Ramos (cell line): Measurements from ENCODE around the gene ADGRA1.
"Not testable (repeated sequence)": the region's sequence is repeated elsewhere in the genome, so short reads cannot be mapped to it uniquely, and the experiment has no call there.

Experiments used
- in situ Hi-C: fragments of 300-500 bp; cut with MboI; formaldehyde crosslinking; loops from one replicate; pipeline ENCODE4 v1.14.3; 2022; ENCODE audit warnings: low sequenced_read_pairs; ENCODE audit not compliant: unreplicated experiment

ADGRA1 gene

DNA sequence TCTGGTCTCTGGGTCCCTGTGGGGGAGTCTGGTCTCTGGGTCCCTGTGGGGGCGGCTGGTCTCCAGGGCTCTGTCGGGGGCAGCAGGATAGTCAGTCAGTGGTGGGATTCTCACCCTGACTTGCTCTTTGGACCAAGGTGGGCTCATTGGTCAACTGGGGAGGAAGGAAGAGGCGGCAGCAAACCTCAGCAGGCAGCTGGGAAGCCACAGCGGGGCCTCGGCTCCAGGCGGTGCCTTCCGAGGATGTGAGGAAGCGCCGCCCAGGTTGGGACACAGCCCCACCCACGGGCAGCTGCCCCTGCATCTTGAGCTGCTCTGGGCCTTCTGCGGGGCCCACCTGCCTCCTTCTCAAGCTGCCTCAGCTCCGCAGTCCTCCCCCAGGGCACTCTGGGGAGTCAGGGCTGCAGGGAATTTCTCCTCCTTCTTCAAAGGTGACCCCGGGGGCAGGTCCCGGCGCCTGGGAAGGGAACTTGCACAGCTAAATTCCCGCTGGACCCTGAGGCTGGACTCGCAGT lies 51.9 kb downstream of the ADGRA1 start:
- in situ Hi-C loops, result no loop called here

DNA sequence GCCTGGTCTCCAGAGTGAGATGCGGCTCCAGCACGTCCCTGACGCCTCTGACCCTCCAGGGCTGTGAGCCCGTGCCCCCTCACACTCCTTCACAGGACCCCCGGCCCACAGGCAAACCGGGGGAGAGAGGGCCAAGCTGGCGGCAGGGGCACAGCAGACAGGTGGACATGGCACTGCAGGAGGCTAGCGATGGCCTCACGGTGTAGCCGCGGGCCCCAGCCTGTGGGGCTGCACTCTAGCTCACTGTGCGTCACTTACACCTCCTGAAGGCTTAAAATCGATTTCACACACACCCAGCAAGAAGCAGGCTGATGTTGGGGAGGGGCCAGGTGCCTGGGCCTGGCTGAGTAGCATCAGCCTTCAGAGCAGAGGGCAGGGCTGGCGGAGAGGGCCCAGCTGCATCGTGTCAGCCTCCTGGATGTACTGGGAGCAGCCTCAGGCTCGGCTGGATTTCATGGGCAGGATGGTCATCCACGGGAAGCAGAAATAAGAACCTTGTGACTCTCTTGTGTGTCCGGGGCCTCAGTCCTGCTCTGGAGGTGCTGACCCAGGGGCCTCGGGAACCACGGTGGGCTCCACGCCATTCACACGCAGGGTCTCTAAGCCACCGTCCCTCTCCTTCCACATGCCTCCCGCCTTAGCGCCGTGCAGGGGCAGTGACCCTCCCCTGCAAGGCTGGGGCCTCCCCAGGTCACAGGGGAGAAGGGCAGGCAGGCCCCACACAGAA lies 52.9 kb downstream of the ADGRA1 start:
- in situ Hi-C loops, result no loop called here

DNA sequence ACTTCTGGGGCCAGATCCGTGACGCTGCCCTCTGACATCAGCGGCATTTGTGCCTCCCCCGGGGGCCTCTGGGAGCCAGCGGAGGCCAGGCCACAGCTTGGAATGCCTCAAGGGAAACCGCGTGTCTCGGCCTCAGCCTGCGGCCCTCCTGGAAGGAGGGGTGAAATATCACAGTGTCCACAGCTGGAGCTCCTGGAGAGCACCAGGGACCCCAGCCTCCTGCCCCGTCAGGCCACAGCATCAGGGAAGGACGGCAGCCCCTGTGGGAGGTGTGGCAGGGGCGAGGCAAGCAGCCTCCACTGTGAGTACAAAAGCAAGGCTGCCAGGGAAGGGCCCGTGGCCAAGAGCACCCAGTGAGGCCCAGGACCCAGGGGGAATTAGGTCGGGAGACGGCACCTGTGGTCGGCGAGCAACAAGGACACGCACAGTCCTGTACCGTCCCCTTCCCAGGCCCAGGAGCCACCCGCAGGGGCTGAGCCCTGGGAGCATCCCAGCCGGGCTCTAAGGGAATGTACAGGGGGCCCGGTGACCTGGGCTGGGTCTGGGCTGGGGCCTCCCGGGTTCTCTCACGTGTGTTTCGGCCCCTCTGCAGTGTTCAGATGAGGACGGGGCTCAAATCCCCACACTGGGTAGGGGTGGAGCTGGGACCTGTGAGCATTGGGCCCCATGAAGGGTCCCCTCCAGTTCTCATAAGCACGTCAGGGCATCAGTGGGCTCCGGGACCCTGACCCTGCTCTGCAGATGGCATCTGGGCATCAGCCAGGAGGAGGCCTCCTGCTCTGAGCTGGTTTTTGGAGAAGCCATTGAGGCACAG lies 53.6 kb downstream of the ADGRA1 start:
- in situ Hi-C loops, result no loop called here

DNA sequence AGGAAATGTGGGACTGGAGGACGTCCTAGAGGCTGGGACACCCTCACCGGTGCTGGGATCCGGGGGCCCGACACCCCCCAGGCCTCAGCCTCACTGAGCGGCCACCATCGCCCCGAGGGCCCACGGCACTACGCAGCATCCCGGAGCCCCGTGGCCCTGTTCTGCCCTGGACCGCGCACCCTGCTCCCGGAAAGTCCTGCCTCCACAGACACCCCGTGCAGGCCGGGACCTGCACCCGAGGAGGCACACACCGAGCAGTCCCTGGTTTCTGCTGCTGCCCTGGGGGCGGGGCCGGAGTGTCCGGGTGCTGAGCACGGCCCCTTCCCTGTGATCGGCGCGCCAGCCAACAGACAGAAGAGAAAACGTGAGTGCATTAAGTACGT lies 54.2 kb downstream of the ADGRA1 start:
- in situ Hi-C loops, result no loop called here

DNA sequence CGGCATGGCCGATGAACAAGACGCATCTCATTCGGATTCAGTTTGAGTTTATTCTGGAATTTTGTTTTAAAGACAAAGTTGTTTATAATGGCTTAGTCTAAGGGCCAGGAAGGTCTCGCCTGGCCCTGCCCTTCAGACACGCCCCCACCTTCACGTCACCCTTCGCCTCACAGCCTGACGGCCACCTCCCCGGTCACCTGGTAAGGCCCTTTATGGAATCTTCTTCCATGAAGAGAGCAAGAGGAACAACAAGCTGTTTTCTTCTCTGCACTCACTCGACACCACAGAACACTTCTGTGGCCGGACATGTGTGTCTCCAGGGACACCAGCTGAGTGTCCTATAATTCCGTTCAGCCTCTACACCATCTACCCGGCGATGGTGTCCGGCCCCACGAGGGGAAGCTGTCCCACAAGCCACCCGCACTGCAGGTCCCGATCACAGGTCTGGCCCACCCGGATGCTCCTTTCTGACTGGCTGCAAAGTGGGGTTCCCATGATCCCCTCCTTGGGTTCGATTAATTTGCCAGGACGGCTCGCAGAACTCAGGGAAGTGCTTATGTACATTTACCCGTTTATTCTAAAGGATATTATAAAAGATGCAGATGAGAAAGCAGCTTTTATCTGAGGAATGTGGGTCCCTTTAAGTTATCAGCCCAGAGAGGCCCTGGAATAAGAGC lies 54.9 kb downstream of the ADGRA1 start:
- in situ Hi-C loops, result no loop called here

DNA sequence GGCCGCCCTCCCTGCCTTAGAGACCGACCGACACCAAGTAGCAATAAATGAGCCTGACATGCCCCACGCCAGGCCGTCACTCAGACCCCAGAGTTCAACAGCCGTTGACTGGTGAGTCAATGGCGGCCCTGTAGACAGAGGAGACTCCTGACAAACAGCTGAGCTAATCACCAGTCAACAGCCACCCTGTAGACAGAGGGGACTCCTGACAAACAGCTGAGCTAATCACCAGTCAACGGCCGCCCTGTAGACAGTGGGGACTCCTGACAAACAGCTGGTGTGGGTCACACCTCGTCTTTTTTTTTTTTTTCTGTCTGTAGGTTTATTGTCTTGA lies 55.4 kb downstream of the ADGRA1 start:
- in situ Hi-C loops, result no loop called here

DNA sequence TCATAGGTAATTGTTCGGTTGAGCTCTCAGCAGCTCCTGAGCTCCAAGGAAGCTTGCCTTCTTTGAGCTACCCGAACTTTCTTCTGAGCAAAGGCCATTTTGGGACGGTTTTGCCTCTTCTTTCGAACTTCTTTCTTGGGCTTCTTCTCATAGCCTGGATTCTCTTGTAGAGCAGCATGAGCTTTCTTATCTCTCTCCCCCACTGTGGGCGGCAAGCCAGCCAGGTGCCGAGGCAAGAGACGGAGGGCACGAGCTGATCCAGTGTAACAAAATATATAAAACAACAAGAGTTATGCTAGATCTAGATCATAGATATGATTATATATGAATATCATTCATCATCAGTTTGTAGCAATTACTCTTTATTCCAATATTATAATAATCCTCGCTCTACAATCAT lies 55.8 kb downstream of the ADGRA1 start:
- in situ Hi-C loops, result no loop called here

DNA sequence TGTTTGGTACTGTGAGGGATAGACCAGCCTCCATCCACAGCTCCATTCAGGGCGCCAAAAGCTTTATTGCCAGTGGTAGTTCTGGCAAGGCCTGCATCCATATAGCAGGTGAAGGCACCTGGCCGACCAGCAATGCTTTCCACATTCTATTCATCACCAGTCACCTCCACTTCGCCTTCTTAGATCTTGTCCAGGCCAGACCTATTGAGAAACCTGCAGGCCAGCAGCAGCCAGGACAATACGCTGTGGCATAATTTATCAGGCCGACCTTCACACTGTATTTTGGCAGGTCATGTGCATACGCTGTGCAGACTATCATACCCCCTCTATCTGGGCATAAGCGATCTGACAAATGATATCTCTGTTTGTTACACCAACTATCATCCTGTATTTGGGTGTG lies 57.0 kb downstream of the ADGRA1 start:
- in situ Hi-C loops, result no loop called here

DNA sequence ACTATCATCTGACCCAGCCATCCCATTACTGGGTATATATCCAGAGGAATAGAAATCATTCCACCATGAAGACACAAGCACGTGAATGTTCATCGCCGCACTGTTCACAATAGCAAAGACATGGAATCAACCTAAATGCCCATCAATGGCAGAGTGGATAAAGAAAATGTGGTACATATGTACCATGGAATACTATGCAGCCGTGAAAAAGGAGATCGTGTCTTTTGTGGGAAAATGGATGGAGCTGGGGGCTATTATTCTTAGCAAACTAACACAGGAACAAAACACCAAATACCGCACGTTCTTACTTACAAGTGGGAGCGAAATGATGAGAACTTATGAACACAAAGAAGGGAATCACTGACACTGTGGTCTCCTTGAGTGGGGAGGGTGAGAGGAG lies 62.5 kb downstream of the ADGRA1 start:
- in situ Hi-C loops, result no loop called here

DNA sequence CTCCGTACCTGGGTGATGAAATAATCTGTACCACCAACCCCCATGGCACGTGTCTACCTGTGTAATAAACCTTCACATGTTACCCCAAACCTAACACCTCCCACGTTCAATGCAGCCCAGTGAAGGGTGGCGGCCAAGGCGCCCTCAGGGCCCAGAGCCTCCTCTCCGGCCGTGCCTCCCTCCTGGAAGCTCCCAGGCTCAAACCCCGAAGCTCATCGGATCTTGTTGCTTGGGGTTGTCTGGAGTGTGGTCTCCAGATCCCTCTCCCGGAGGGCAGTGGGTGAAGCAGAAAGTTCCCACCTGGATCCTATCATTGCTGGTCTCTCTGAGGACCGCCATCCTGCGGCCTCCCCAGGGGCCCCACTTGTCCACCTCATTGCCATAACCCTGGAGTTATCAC lies 62.9 kb downstream of the ADGRA1 start:
- in situ Hi-C loops, result no loop called here

DNA sequence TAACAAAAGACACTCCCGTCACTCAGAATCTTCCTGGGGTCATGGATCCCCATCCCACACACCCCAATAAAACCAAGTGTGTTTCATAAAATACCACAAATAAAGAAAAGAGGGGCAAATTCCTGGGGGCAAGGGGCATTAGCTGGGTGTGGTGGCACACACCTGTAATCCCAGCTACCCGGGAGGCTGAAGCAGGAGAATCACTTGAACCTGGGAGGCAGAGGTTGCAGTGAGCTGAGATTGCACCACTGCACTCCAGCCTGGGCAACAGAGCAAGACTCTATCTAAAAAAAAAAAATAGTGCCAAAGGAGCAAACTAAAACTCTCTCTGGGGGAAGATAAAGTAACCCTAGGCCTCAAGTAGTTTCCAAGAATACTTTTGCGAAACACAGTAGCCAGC lies 63.3 kb downstream of the ADGRA1 start:
- in situ Hi-C loops, result not testable (repeated sequence)

DNA sequence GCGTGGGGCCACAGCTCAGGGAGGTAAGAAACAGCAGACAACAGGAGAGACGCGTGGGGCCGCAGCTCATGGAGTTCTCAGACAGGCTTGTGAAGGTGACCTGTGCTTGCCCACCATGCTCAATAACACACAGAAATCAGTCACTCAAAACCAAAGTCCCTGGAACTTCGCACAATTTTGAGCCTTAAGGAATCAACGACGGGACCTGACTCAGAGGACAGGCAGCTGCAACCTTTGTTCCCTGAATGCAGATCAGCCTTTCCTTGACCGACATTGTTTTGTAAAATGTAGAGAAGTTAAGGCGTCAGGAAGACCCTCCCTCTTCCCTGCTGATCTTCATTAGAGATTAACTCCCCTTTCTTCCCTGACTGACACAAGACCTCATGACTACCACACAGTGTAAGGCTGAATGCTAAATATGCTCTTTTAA lies 63.8 kb downstream of the ADGRA1 start:
- in situ Hi-C loops, result no loop called here

DNA sequence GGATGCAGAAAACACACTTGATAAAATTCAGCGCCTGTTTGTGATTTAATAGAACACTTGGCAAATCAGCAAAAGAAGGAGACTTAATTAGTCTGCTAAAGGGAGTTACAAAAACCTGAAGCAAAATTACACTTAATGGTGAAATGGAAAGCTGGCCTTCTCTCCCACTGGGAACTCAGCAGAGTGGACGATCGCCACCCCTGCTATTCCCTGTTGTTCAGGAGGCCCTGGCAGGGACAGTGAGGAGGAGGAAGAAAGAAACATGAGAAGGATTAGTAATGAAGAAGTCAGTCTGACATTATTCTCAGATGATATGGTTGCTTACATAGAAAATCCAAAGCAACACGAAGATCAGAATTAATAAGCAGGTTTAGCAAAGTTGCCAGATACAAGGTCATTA lies 66.7 kb downstream of the ADGRA1 start:
- in situ Hi-C loops, result no loop called here

DNA sequence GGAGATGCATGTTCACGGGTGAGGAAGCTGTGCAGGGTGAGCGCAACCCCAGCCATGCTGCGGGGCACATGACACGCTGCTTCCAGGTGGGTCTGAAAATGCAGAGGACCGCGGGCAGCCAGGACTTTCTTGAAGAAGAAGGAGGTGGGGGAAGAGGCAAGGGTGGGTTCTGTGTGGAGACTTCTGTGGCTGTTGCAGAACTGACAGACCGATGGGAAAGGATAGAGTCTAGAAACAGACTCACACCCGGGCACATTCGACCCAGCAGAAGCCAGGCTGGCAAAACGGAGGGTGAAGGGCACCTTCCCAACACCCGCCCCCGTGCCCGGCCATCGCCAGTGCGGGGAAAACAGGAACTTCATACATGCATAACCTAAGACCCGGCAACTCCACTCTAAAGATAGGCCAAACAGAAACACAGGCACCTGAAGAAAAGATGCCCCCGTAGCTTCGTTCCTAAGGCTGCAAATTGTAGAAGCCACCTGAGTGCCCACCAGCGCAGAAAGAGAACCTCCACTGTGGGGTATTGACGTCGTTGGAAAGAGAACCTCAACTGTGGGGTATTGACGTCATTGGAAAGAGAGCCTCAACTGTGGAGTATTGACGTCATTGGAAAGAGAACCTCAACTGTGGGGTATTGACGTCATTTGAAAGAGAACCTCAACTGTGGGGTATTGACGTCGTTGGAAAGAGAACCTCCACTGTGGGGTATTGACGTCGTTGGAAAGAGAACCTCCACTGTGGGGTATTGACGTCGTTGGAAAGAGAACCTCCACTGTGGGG lies 67.5 kb downstream of the ADGRA1 start:
- in situ Hi-C loops, result no loop called here

DNA sequence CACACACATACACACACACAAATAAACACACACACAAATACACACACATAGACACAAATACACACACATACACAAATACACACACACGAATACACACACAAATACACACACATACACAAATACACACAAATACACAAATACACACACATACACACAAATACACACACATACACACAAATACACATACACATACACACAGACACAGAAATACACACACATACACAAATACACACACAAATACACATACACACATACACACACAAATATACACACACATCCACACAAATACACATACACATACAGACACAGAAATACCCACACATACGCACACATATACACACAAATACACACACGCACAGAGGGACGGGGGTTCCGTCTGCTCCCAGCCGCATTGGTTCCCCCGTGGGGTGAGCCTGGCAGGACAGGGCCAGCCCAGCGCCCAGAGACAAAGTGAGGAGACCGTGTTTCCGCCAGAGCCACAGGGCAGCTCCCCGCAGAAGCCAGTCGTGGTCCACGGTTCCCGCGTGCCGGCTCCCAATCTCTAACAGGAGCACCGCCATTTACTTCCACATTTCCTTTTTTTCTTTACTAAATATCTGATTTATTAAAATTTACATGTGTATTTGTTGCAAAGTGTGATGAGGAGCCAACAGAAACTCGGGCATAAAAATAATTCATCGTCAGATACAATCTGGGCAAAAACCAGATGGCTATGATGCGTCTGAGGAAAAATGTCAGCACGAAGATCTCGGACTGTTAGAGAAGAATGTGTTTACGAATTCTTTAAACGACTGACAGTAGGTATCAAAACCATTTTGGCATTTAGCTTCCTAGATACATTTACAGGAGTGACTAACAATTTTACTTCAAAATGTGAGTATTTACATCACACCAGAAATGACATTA lies 69.2 kb downstream of the ADGRA1 start:
- in situ Hi-C loops, result no loop called here

DNA sequence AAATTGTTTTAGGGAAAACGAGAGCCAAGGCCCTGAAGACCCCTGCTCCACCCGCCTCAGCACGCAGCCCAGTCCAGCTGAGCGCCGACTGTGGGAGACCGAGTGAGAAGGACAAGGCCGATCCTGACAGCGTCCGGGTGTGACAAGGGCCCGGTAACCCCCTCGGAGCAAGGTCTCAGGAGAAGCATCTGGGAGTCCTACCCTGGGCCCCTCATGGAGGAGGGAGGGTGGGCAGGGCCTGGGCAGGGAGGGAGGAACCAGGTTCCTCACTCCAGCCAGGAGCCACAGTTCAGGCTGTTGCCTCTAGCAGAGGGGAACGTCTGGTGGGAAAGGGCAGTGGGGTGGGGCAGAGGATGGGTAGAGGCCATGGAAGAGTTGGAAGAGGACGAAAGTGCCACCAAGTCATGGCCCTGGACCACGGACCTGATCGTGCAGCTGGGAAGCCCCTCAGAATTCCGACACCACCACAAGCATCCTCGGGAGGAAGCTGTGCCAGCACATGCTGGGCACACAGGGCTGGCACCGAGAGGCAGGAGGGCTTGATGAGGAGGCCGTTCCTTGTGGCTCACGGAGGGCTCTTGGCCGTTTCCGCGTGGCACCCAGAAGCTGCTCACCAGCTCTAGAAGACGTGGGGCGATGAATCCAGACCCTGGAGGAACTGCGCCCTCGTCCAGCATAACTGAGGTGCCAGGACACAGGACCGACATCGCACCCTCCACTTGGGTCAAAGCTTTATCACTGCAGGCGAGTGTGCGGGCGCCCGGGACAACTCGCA lies 70.1 kb downstream of the ADGRA1 start:
- in situ Hi-C loops, result no loop called here

DNA sequence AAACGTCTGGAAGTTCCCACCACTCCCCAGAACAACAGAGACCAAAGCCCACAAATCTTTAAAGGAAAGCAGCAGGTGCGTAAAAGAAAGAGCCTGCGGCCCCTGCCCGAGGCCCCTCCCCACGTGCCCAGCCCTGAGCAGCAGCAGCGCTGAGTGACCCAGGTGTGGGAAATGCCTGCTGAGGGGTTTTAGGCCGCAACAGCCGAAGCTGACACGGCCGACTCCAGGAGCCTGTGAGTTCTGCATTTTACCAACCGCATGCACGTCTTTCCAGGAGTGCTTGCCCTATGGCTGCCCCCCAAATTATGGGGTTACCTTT lies 70.7 kb downstream of the ADGRA1 start:
- in situ Hi-C loops, result no loop called here

DNA sequence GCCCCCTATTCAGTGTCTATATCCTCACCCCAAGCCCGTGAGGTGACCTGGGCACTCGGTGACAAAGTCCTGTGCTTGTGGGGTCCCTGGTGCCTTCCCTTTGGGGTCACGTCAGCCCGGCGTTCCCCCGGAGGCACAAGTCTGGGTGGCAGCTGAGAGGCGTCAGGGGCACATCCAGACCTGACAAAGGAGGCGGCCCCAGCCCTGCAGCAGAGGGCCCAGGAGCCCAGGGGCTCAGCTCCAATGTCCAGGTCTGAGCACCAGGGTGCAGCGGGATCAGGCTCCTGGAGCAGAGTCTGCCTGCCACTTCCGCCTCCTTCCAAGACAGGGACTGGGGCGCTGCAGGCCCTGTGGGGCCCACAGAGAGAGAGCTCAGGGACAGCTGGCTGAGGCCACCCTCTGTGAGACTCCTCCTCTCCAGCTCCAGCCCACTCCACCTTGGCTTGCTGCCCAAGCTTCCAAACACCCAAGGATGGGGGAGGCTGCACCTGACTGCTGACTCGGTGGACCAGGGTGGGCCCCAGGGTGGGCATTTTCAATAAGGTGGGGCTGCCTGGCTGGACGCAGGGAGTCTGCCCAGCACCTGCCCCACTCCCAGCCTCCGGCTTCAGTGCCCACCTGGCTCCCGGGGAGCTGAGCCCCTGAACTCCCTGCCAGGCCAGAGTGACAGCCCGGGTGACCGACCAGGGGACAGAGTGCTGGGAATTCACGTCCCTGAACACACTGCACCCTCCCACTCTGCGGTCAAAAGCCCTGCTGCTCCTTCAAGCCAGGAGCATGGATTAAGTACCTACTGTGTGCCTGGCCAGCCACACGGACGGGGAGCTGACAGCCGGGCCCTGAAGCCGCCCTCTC lies 71.3 kb downstream of the ADGRA1 start:
- in situ Hi-C loops, result no loop called here
